Hepatocyte (in vitro differentiated cells): ENCODE data around the gene BMP4.

Source experiments
- CTCF ChIP-seq: fragments of 200-600 bp; sonication (generic); IDR thresholded peaks from 2 replicates; pipeline ENCODE4 v1.5.1; 2016; ENCODE audit warnings: antibody characterized with exemption, mild to moderate bottlenecking; ENCODE audit not compliant: poor library complexity
- EZH2phosphoT487 ChIP-seq: fragments of 200-600 bp; sonication (generic); IDR thresholded peaks from one replicate; pipeline ENCODE4 v1.6.1; 2018; ENCODE audit warnings: antibody characterized with exemption, mild to moderate bottlenecking, low read depth, moderate library complexity; ENCODE audit not compliant: unreplicated experiment, severe bottlenecking

GRCh38 chr14:53953002-53953827 is 3.4 kb downstream of the BMP4 start:
- TF ChIP-seq CTCF (peak; percentile 5), EZH2phosphoT487 (no peak)
